Measurements from ENCODE around the gene SFMBT1.

SFMBT1 gene

GRCh38 chr3:52979190-52979983, 66.5 kb downstream of the SFMBT1 start:
- peaks cover 14% of the 10 kb centered on the region for H3K9me3 Mint-ChIP-seq
- DNase-seq = no peak
- no peak overlapping the region for H3K4me3 Mint-ChIP-seq
- CTCF ChIA-PET = interaction anchor here (0.6 kb wide), 1 partner anchor 17 kb away, joined by 3 read pairs; no protein-coding TSS in a partner anchor
- peaks cover 31% of the 10 kb centered on the region for H3K4me1 Mint-ChIP-seq
- H3K27me3 Mint-ChIP-seq = peaks cover 3% of the 10 kb centered on the region
- peaks cover 19% of the 10 kb centered on the region for H3K36me3 Mint-ChIP-seq
- no peak overlapping the region for H3K27ac Mint-ChIP-seq

- Mint-ChIP-seq H3K9me3 (peaks cover 14% of the 10 kb centered on the region), H3K27me3 (peaks cover 3% of the 10 kb centered on the region), H3K27ac (no peak overlapping the region), H3K4me3 (no peak overlapping the region), H3K36me3 (peaks cover 19% of the 10 kb centered on the region), H3K4me1 (peaks cover 26% of the 10 kb centered on the region)
- DNase-seq = no peak
- CTCF ChIA-PET = no interaction called here
These were observed 67.6 kb downstream of the SFMBT1 start for GRCh38 chr3:52978109-52978754.

GRCh38 chr3:52973806-52974205, 72.1 kb downstream of the SFMBT1 start:
- no peak for DNase-seq
- H3K4me1 Mint-ChIP-seq = peaks cover 12% of the 10 kb centered on the region
- peaks cover 2% of the 10 kb centered on the region for H3K9me3 Mint-ChIP-seq
- H3K27me3 Mint-ChIP-seq = peaks cover 3% of the 10 kb centered on the region
- H3K27ac Mint-ChIP-seq = no peak overlapping the region
- H3K36me3 Mint-ChIP-seq = peaks cover 13% of the 10 kb centered on the region
- CTCF ChIA-PET = no interaction called here
- no peak overlapping the region for H3K4me3 Mint-ChIP-seq

- Mint-ChIP-seq H3K27me3 (no peaks in the 10 kb centered on the region), H3K4me1 (peaks cover 7% of the 10 kb centered on the region), H3K4me3 (no peak overlapping the region), H3K36me3 (peaks cover 19% of the 10 kb centered on the region), H3K9me3 (no peaks in the 10 kb centered on the region), H3K27ac (no peak overlapping the region)
- CTCF ChIA-PET = interaction anchor here (0.7 kb wide), 1 partner anchor 24 kb away, joined by 3 read pairs; no protein-coding TSS in a partner anchor
- DNase-seq = no peak
These were observed 74.0 kb downstream of the SFMBT1 start for GRCh38 chr3:52971895-52972294.

- CTCF ChIA-PET = no interaction called here
- DNase-seq = no peak
- Mint-ChIP-seq H3K36me3 (peaks cover 26% of the 10 kb centered on the region), H3K27ac (no peak overlapping the region), H3K9me3 (no peaks in the 10 kb centered on the region), H3K4me3 (no peak overlapping the region), H3K27me3 (no peaks in the 10 kb centered on the region), H3K4me1 (no peaks in the 10 kb centered on the region)
These were observed 78.5 kb downstream of the SFMBT1 start for GRCh38 chr3:52967398-52967797.

GRCh38 chr3:52962160-52962559, 83.7 kb downstream of the SFMBT1 start:
- Mint-ChIP-seq H3K4me3 (no peak overlapping the region), H3K27me3 (no peaks in the 10 kb centered on the region), H3K4me1 (peaks cover 7% of the 10 kb centered on the region), H3K27ac (no peak overlapping the region), H3K9me3 (no peaks in the 10 kb centered on the region), H3K36me3 (peaks cover 28% of the 10 kb centered on the region)
- CTCF ChIA-PET = no interaction called here
- DNase-seq = no peak

- CTCF ChIA-PET = no interaction called here
- no peak for DNase-seq
- no peaks in the 10 kb centered on the region for H3K27me3 Mint-ChIP-seq
- H3K4me1 Mint-ChIP-seq = peaks cover 16% of the 10 kb centered on the region
- H3K4me3 Mint-ChIP-seq = no peak overlapping the region
- H3K27ac Mint-ChIP-seq = no peak overlapping the region
- H3K36me3 Mint-ChIP-seq = peaks cover 30% of the 10 kb centered on the region
- H3K9me3 Mint-ChIP-seq = no peaks in the 10 kb centered on the region
These were observed 86.1 kb downstream of the SFMBT1 start for GRCh38 chr3:52959773-52960172.

- no peaks in the 10 kb centered on the region for H3K9me3 Mint-ChIP-seq
- H3K27ac Mint-ChIP-seq = peak overlapping the region; percentile 35
- no peak overlapping the region for H3K4me3 Mint-ChIP-seq
- H3K27me3 Mint-ChIP-seq = no peaks in the 10 kb centered on the region
- DNase-seq = no peak
- peaks cover 21% of the 10 kb centered on the region for H3K36me3 Mint-ChIP-seq
- CTCF ChIA-PET = no interaction called here
- H3K4me1 Mint-ChIP-seq = peaks cover 8% of the 10 kb centered on the region
These were observed 106.3 kb downstream of the SFMBT1 start for GRCh38 chr3:52939600-52939999.

GRCh38 chr3:52934630-52935530, 111.0 kb downstream of the SFMBT1 start:
- peaks cover 25% of the 10 kb centered on the region for H3K36me3 Mint-ChIP-seq
- H3K27me3 Mint-ChIP-seq = no peaks in the 10 kb centered on the region
- H3K4me3 Mint-ChIP-seq = no peak overlapping the region
- CTCF ChIA-PET = interaction anchor here (0.7 to 2.1 kb wide), 17 partner anchors 9 to 194 kb away, joined by 3 to 11 read pairs (median 4); no protein-coding TSS in a partner anchor
- H3K4me1 Mint-ChIP-seq = peaks cover 12% of the 10 kb centered on the region
- no peak overlapping the region for H3K27ac Mint-ChIP-seq
- peak; percentile 65 for DNase-seq
- H3K9me3 Mint-ChIP-seq = no peaks in the 10 kb centered on the region

- Mint-ChIP-seq H3K4me1 (peaks cover 13% of the 10 kb centered on the region), H3K27ac (no peak overlapping the region), H3K27me3 (no peaks in the 10 kb centered on the region), H3K4me3 (no peak overlapping the region), H3K36me3 (peaks cover 36% of the 10 kb centered on the region), H3K9me3 (no peaks in the 10 kb centered on the region)
- CTCF ChIA-PET = interaction anchor here (1.2 to 1.7 kb wide), 3 partner anchors 52 to 178 kb away, joined by 3 to 4 read pairs (median 4); no protein-coding TSS in a partner anchor
- no peak for DNase-seq
These were observed 114.0 kb downstream of the SFMBT1 start for GRCh38 chr3:52931889-52932288.

GRCh38 chr3:52931328-52931727, 114.5 kb downstream of the SFMBT1 start:
- no peak overlapping the region for H3K4me3 Mint-ChIP-seq
- H3K27me3 Mint-ChIP-seq = no peaks in the 10 kb centered on the region
- DNase-seq = no peak
- CTCF ChIA-PET = interaction anchor here (1.2 to 1.7 kb wide), 3 partner anchors 52 to 179 kb away, joined by 3 to 4 read pairs (median 4); no protein-coding TSS in a partner anchor
- H3K4me1 Mint-ChIP-seq = peaks cover 17% of the 10 kb centered on the region
- peaks cover 39% of the 10 kb centered on the region for H3K36me3 Mint-ChIP-seq
- no peak overlapping the region for H3K27ac Mint-ChIP-seq
- no peaks in the 10 kb centered on the region for H3K9me3 Mint-ChIP-seq

- Mint-ChIP-seq H3K9me3 (no peaks in the 10 kb centered on the region), H3K27me3 (no peaks in the 10 kb centered on the region), H3K36me3 (peaks cover 42% of the 10 kb centered on the region), H3K4me1 (peaks cover 22% of the 10 kb centered on the region), H3K4me3 (no peak overlapping the region), H3K27ac (no peak overlapping the region)
- DNase-seq = no peak
- CTCF ChIA-PET = interaction anchor here (1.5 to 1.7 kb wide), 2 partner anchors 53 to 179 kb away, joined by 3 to 4 read pairs; no protein-coding TSS in a partner anchor
These were observed 115.1 kb downstream of the SFMBT1 start for GRCh38 chr3:52930748-52931147.

GRCh38 chr3:52926554-52926953, 119.3 kb downstream of the SFMBT1 start:
- DNase-seq = no peak
- Mint-ChIP-seq H3K36me3 (peaks cover 53% of the 10 kb centered on the region), H3K4me3 (no peak overlapping the region), H3K4me1 (peaks cover 44% of the 10 kb centered on the region), H3K27ac (no peak overlapping the region), H3K27me3 (no peaks in the 10 kb centered on the region), H3K9me3 (no peaks in the 10 kb centered on the region)
- CTCF ChIA-PET = interaction anchor here (1.6 to 2.5 kb wide), 2 partner anchors 9 to 11 kb away, joined by 5 to 13 read pairs; no protein-coding TSS in a partner anchor

All from activated naive CD4-positive, alpha-beta T cell treated with anti-CD3 and anti-CD28 coated beads, Interleukin-2, amount 10 ng/mL, durations not matched to agents 7 days and 5 days (primary cell).